Right hindlimb (tissue), 1 donor: ENCODE results near the gene ENTPD2.
A peak's percentile ranks its signal among the peaks of the same experiment; 100 is the strongest.
"Not testable (repeated sequence)": the region's sequence is repeated elsewhere in the genome, so short reads cannot be mapped to it uniquely, and the experiment has no call there.

Source experiments
- DNase-seq: peaks from one replicate; pipeline ENCODE4 v3.0.0-alpha.2; 2018

ENTPD2 gene

DNA sequence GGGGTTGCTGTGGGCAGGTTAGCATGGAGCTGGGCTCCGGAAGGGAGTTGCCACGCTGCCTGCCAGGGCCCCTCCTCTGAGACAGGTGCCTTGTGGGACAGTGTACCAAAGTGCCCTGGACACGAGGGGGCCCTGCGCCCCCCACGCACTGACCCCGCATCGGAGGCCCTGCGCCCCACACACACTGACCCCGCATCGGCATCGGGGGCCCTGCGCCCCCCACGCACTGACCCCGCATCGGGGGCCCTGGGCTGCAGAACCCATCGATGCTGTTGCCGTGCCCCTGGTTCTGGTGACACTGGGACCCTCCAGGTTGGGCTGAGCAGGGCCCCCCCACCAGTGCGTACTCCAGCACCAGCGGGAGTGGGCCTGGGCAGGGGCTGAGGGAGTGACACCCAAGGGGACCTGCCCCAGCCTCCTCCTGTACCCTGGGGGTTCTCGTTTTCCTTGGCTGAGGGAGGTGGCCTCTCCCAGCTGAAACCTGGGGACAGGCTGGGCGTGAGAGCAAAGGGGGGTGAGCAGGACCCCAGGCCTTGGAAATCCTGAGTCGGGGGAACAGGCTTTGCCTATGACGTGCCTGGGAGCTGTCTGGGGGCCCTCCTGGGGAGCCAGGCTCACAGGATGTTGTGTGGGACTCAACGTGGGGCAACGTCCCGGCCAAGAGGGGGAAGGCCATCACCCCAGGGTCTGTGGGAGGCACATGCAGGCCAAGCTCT is 9.6 kb upstream of the ENTPD2 start:
- no peak for DNase-seq

DNA sequence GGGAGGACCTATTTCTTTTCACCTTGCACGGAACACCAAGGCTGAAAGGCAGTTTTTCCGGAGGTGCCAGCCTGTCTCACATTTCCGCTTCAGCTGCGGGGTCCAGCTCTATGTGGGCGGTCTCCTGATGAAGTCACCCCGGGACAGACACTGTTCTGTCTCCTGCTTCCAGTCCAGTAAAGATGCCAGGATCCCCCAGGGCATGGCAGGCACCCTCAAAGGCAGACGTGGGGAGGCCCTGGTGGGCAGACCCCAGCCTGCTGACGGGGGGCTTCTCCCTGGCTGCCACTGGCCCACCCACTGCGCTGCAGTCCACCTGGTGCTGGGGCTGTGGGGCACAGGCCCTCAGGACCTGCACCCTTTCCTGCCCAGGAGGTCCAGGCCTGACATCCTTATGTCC is 8.9 kb upstream of the ENTPD2 start:
- DNase-seq, result not testable (repeated sequence)

DNA sequence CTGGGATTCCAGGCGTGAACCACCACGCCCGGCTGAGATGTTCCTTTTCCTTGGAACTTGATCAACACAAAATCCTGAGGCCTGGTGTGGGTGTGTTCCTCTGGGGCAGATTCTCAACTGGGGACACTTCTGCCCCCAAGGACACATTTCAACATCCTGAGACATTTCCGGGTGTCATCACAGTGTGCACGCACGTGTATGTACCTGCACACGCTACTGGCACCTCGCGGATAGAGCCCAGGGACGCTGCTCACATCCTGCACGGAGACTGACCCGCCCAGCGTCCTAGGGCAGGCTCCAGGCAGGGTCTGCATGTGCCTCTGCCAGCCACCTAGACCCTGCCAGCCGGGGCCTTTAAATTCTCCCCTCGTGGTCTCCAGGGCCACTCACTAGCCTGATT is 8.5 kb upstream of the ENTPD2 start:
- DNase-seq, result no peak

DNA sequence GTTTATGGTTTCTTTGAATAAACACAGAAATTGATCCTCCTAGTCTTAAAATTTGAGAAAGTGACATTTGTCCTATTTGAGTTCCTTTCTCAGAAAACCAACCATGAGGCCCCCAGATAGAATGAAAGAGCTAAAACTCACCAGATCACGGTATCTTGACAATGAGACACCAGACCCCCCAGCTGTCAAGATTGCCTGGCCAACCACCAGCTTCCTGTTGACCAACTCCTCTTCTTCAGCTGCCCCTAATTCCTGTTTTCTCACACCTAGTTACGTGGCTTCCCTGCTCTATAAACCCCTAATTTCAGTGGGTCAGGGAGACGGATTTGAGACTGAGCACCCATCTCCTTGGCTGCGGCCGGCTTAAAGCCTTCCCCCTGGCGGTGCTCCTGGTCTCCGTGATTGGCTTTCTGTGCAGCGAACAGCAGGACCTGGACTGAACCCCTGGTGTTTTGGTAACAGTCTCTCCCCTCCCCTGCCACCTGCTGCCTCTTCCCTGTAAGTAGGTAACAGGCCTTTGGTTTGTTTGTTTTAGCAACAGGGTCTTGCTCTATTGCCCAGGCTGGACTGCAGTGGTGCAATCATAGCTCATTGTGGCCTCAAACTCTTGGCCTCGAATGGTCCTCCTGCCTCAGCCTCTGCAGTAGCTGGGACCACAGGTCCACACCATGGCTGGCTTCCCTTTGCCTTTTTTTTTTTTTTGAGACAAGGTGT is 4.8 kb upstream of the ENTPD2 start:
- no peak for DNase-seq

DNA sequence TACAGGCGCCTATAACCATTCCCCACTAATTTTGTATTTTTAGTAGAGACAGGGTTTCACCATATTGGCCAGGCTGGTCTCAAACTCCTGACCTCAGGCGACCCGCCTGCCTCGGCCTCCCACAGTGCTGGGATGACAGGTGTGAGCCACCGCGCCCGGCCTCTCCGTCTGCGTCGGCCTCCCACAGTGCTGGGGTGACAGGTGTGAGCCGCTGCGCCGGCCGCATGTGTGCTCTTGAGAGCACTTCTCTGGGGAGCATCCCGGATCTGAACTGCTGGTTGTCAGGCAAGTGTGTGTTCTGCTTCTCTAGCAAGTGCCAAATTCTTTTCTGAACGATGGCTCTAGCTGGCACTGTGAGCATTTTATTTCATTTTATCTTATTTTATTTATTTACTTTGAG is 3.7 kb upstream of the ENTPD2 start:
- DNase-seq, result no peak

DNA sequence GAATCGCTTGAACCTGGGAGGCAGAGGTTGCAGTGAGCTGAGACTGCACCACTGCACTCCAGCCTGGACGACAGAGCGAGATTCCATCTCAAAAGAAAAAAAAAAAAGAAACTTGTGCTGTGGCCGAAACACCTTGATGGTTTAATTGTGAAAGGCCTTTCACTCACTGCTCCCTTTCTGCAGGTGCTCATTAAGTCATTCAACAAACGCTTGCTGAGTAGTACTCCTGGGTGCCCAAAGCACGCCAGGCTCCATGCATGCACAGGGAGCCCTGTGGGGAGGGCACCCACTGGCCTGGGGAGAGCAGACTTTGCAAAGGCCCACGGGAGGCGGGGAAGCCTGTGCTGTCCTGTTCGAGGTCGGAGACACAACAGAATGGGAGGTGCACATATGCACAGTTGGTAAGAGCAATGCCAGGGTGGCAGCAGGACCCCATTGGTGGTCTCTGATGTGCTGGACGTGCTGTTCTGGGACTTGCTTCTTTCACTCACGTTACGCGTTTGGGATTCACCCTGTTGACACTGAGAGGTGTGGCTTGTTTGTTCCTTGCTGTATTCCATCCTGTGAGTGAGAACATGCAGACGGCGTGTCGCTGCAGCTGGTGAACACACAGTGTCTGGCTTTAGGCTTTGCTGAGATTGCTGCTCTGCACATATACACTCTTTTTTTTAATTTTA is 3.0 kb upstream of the ENTPD2 start:
- no peak for DNase-seq

DNA sequence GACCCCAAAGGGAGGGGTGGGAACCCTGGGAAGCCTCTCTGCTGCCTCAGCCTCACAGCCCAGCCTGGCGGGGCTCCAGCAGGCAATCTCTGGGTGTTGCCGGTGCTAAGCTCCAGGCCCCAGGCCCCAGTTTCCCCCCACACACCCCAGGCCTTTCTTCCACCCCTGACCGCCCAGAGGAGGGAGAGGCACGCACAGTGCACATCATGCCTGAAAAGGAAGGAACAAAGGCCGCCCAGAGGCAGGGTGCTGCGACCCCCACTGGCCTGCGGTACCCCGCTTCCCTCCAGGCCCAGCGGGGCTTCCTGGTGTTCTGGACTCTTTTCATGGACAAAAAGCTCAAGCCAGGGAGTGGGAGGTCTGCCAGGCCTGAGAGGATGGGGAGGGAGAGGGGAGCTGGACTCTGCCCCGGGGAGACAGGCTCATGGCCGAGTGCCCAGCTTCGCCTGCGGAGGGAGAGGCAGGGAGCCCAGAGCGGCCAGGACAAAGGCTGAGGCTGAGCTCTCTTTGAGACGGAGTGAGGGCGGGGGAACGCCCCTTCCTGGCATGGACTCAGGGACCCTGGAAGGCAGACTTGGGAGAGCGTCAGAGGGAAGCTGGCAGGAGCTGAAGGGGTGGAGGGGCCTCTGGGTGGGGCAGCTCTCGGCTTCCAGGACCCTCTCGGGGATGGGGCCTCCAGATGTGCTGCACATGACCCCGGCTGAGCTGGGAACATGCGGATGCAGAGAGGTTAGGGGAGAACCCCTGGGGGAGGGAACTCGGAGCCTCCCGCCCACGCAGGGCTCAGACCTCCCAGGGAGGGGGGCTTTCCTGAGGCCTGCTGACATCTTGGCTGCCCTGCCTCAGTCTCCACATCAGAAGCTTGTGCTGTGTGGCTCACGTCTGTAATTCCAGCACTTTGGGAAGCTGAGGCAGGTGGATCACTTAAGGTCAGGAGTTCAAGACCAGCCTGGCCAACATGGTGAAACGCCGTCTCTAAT is 1.8 kb upstream of the ENTPD2 start:
- peak; percentile 94 for DNase-seq

DNA sequence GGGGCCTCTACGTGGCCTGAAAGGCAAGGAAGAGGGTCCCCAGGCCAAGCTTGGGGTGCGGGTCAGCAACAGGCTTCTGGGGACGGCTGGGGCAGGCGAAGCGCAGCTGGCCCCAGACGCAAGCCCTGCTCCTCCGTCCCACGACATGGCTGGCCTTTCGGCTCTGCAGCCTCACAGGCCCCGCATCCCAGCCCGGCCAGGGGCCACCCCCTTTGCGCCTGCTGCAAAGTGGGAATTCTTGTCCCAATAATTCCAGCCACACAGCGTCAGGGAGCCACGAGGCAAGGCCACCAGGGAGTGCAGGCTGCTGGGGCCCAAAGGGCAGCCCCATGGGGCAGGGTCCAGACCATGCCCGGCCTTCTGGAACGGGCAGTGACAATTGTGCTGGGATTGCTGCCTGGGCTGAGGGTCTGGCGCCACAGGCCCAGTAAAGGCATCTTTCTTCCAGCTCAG is 1.1 kb upstream of the ENTPD2 start:
- no peak for DNase-seq

DNA sequence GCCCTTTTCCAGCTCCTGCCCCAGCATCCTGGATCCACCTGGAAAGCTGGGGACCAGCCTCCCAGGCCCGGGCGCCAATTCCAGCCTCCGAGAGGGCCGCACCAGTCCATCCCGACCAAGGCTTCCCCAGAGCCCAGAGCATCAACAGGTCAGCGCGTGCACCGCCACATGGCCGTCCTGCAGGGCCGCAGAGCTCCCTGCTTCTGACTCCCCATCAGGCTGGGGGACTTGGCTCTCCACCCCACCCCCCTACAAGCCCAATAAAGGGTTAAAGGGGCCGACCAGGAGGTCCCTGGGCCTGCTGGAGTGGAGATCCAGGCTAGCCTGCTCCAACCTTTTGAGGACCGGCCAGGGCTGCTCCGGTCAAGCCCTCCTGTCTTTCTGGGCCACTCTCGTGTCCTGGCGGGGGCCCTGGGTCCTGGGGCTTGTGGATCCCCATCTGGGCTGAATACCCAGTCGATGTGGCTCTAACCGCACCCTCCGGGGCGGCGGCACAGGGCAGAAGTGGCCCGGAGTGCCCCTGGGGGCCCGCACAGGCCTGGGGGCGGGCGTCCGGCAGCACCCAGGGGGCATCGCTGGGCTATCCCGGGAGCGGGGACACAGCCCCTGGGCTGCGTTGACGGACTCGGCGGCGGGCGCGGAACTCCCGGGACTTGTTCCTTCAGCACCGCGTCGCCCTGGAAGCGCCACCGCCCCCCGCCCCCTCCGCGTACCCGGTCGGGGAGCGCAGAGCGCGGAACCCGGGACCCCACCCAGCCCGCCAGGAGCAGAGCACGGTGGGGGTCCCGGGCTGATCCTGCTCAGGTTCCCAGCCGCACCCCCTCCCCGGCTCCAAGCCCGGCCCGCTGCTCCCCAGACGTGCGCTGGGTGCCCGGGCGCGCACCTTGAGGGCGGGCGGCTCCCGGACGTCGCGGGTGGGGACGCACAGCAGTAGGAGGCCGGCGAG is 590 bp downstream of the ENTPD2 start:
- DNase-seq, result no peak

DNA sequence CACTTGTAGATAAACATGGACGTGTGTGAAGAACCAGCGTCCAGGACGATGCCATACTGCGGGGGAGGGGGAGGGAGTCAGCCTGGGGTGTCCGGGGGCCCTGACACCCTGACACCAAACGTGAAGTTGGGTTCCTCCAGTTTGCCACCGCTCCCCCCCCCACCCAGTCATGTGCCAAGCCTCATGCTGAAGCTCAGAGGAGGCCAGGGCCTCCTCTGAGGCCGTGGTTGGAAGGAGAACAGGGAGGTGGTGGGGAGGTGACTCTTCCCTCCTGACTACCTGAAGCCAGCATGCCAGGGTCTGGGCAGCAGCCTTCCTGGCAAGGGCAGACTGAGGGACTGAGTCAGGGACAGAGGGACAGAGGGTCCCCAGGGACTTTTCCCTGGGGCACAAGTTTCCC is 1.6 kb downstream of the ENTPD2 start:
- DNase-seq, result no peak

DNA sequence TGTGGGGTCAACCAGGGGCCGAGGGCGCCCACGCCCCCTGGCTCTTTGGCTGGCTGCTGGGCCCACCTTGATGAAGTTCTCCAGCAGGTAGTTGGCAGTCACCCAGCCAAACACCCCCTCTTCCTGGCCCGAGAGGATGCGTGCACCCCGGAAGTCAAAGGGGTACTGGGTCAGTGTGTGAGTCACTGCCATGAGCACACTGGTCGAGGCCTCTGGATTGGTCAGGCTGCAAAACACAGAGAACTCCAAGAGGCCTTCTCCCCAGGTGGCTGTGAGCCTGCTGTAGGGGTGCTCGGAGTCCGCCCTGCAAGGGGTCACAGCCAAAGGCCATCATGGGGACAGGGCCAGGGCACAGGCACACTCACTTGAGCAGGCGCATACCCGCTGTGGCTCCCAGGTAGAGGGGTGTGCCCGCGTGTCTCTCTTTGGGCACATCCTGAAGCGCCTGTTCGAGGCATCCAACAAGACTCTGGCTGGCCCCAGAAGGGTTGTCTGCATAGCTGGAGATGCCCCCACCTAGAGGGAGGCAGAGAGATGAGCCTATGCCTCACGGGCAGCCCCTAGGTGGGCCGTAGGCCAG is 2.6 kb downstream of the ENTPD2 start:
- DNase-seq, result no peak

DNA sequence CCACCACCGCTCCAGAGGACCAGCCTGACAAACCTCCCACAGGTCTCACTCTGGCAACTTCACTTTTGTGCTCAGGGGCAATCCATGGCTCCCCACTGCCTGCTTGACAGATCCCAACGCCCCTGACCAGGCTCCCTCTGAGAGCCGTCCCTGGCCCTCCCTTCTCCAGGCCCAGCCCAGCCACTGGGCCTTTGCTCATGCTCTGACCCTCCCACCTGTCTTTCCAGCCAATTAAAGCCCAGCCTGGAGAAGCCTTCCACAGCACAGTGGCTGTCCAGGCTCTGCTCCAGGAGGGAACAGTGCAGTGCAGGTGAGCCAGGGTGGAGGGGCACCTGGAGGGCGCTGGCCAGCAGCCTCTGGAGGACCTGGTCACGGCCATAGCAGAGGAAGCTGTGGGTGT is 3.3 kb downstream of the ENTPD2 start:
- no peak for DNase-seq

DNA sequence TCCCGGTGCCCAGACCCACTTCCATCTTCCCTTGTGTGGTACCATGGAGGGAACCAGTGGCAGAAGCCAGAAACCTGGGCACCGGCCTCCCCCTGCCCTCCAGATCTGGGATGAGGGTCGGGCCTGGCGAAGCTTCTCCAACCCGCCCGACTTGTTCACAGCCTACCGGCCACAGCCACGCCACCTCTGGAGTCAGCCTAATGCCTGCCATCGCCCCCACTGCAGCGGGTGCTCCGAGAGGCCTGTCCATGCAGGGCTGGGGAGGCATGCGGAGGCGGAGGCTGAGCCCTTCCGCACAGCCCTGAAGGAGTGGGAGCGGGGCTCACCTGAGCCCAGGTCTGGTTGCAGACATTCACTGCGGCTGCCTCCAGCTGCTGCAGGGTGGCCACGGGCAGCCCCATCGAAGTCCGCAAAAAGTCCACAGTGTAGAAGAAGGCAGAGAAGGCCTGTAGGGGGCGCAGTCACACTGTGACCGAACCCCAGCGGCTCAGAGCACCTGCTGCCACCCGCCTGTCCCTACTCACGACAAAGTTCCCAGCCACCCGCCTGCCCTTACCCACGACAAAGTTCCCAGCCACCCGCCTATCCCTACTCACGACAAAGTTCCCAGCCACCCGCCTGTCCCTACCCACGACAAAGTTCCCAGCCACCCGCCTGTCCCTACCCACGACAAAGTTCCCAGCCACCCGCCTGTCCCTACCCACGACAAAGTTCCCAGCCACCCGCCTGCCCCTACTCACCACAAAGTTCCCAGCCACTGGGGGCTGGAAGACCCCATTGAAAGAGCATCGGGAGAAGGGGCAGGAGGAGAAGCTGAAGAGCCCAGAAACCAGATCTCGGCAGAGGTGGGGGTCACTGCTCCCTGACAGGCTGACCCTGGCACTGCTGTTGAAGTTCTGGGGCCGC is 4.1 kb downstream of the ENTPD2 start:
- no peak for DNase-seq

DNA sequence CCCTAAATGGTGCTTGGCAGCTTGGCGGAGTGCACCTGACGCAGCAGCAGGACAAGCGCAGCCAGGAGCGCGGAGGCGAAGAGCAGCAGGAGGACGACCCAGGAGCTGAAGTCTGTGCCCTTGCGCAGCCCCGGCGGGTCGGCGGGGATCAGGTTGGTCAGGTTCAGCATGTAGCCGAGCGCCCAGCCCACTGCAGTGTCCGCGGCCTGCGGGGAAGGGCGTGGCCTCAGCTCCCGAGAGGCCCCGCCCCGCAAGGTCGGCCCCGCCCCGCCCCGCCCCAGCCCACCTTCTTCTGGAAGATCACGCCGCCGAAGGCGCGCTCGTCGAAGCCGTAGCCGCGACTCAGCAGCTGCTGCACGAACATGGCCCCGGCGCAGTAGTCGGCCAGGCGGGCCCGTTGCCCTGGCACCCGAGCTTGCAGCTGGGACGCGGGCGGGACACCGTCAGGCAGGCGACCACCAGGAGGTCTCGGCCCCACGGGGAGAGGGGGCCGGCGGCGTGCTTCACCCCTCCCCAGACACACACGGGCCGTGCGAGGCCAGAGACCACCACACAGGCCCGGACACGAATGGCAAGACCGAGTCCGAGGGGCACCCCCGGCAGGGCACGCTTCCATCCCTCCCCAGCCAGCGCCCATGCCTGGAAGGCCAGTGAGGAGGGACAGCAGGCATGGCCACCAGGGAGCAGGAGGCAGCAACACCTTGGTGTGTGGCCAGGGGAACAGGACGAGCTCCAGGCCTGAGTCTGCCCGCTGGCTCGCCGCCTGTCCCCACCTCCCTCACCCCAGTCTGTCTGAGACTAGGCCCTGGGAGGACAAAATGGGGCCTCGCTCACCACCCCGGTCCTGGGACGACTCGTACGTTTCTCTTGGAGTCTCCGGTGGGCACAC is 5.0 kb downstream of the ENTPD2 start:
- DNase-seq, result no peak

DNA sequence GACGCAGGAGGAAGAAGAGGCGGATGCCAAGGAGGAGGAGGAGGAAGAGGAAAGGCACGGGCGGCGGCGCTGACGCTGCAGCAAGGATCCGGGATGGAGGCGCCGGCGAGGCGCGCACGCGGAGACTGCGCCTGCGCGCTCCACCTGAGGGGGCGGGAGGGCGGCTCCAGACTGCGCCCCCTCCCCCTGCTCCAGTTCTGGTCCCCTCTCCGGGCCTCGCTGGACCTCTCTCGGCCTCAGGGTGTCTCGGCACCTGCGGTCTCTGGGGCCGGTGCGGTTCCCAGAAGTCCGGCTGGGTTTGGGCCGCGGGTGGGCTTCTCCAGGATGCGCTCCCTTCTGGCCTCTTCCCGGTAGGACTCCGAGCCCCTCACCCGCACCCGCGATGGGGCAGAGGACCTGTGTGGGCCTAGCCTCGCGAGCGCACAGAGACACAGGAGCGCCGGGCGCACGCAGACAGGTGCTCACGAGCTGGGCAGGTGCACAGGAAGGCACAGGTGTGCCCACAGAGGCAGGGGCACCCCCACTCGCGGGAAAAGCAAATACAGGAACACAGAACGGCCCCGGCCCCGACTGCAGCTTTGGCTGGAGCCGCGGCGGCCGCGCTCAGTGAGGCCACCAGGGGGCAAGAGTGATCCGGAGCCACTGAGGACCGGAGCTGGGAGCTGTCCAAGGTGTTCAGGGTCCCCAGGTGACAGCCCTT is 7.6 kb downstream of the ENTPD2 start, which contains the start of gene NPDC1:
NPDC1 (minus strand) TSS at position 90 of the 700 bp plus-strand sequence. CDS start 188 bp downstream, outside the sequence.
- DNase-seq, result peak; percentile 85

DNA sequence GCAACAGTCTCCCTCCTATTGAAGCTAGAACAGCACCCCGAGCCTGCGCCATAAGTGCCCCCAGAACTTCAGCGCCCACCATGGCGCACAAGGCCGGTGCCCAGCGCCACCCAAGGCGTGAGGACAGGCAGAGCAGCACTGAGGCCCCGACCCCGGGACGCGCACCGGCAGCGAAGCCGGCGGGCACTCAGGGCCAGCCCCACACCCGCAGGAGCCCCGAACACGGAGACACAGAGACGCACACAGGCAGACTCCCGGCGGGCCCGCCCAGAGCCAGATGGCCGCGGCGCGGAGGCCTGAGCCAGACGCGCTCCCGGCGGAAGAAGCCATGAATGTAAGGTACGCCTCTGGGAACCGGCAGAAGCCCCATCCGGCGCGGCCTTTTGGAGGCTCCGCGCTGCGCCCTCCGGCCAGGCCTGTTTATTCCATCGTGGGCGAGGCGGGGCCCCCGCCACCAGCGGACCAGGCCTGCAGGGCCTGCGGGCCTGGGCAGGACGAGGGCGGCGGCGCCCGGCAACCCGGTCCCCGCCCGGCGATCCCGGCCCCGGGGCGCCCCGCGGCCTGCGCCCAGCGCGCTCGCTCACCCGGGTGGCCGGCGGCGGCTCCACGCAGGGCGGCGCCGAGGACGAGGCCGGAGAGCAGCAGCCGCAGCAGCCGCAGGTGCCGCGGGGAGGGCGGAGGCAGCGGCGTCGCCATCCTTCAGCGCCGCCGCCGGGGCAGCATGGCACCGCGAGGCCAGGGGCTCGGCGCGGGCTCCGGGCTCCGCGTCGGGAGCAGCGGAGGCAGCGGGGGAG is 8.4 kb downstream of the ENTPD2 start:
- no peak for DNase-seq

DNA sequence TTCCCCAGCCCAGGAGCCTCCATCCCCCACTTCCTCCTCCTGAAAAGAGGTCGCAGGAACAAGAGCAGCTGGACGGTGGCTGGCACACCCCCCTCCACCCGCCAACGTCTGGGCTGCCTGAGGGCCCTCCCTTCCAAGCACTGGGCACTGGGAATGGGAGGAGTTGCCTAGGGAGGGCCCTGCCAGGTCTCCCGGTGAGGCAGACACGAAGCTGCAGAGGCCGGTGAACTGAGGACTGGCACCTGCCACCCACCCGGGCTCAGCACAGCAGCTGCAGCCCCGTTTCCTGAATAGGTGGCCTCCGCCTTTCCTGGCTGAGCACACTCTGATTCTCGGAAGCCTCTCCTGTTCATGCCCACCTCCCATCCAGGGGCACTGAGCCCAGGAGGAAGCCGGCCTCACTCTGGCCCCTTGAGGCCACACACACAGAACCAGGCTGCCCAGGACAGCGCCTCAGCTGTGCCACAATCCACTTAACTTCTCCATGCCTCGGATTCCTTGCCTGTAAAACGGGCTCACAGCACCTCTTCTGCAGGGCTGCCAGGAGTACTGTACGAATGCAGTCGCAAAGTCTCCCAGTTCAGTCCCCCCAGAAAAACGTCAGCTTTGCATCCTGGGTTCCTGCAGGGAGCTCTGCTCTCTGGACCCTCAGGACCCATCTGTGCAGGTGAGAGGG is 9.2 kb downstream of the ENTPD2 start:
- DNase-seq, result no peak
